HEK293 (cell line): ENCODE data around the gene PFAS.

ENCODE experiments used
- BCL11A ChIP-seq: fragments of 450-650 bp; formaldehyde crosslinking; IDR thresholded peaks from 2 replicates; pipeline ENCODE4 v1.5.1; 2016; ENCODE audit warnings: low read depth, missing biosample characterization, missing genetic modification characterization
- ELK4 ChIP-seq: IDR thresholded peaks from 2 replicates; pipeline ENCODE4 v1.6.1; 2011; ENCODE audit warnings: mild to moderate bottlenecking, low read depth, low read length, borderline replicate concordance
- GLI2 ChIP-seq: fragments of 450-650 bp; formaldehyde crosslinking; IDR thresholded peaks from 2 replicates; pipeline ENCODE4; 2017; ENCODE audit warnings: missing biosample characterization, missing genetic modification characterization, low read depth, borderline replicate concordance
- GLI4 ChIP-seq: fragments of 450-650 bp; formaldehyde crosslinking; IDR thresholded peaks from 2 replicates; pipeline ENCODE4 v1.5.1; 2016; ENCODE audit warnings: missing biosample characterization, missing genetic modification characterization
- KLF10 ChIP-seq: fragments of 450-650 bp; IDR thresholded peaks from 2 replicates; pipeline ENCODE4 v1.5.1; 2018; ENCODE audit warnings: missing biosample characterization, mild to moderate bottlenecking, missing genetic modification characterization
- KLF9 ChIP-seq: fragments of 450-650 bp; formaldehyde crosslinking; IDR thresholded peaks from 2 replicates; pipeline ENCODE4 v1.5.1; 2016; ENCODE audit warnings: missing biosample characterization, missing genetic modification characterization, low read depth
- OVOL3 ChIP-seq: fragments of 450-650 bp; formaldehyde crosslinking; IDR thresholded peaks from 2 replicates; pipeline ENCODE4 v1.5.1; 2016; ENCODE audit warnings: missing biosample characterization, missing genetic modification characterization
- PRDM4 ChIP-seq: fragments of 450-650 bp; formaldehyde crosslinking; IDR thresholded peaks from 2 replicates; pipeline ENCODE4 v1.5.1; 2017; ENCODE audit warnings: missing biosample characterization, missing genetic modification characterization
- SALL2 ChIP-seq: fragments of 450-650 bp; formaldehyde crosslinking; IDR thresholded peaks from 2 replicates; pipeline ENCODE4 v1.5.0; 2017; ENCODE audit warnings: missing biosample characterization, mild to moderate bottlenecking, missing genetic modification characterization, borderline replicate concordance
- YY2 ChIP-seq: fragments of 450-650 bp; formaldehyde crosslinking; IDR thresholded peaks from 2 replicates; pipeline ENCODE4 v1.5.1; 2016; ENCODE audit warnings: missing biosample characterization, missing genetic modification characterization
- ZBTB7A ChIP-seq: fragments of 450-650 bp; formaldehyde crosslinking; IDR thresholded peaks from 2 replicates; pipeline ENCODE4 v1.5.1; 2016; ENCODE audit warnings: low read depth, missing biosample characterization, missing genetic modification characterization
- ZNF10 ChIP-seq: fragments of 450-650 bp; formaldehyde crosslinking; IDR thresholded peaks from 2 replicates; pipeline ENCODE4 v1.5.1; 2017; ENCODE audit warnings: missing biosample characterization, missing genetic modification characterization
- ZNF114 ChIP-seq: fragments of 450-650 bp; formaldehyde crosslinking; IDR thresholded peaks from 2 replicates; pipeline ENCODE4 v1.5.0; 2017; ENCODE audit warnings: missing biosample characterization, missing genetic modification characterization
- ZNF157 ChIP-seq: fragments of 450-650 bp; formaldehyde crosslinking; IDR thresholded peaks from 2 replicates; pipeline ENCODE4 v1.5.1; 2016; ENCODE audit warnings: missing biosample characterization, missing genetic modification characterization
- ZNF211 ChIP-seq: fragments of 450-650 bp; formaldehyde crosslinking; IDR thresholded peaks from 2 replicates; pipeline ENCODE4 v1.5.1; 2016; ENCODE audit warnings: low read depth, missing biosample characterization, missing genetic modification characterization
- ZNF223 ChIP-seq: fragments of 450-650 bp; formaldehyde crosslinking; IDR thresholded peaks from 2 replicates; pipeline ENCODE4 v1.5.1; 2016; ENCODE audit warnings: missing biosample characterization, missing genetic modification characterization
- ZNF280C ChIP-seq: fragments of 450-650 bp; formaldehyde crosslinking; IDR thresholded peaks from 2 replicates; pipeline ENCODE4 v1.5.1; 2016; ENCODE audit warnings: missing biosample characterization, missing genetic modification characterization
- ZNF324 ChIP-seq: fragments of 450-650 bp; formaldehyde crosslinking; IDR thresholded peaks from 2 replicates; pipeline ENCODE4 v1.5.1; 2016; ENCODE audit warnings: missing biosample characterization, missing genetic modification characterization
- ZNF341 ChIP-seq: fragments of 450-650 bp; formaldehyde crosslinking; IDR thresholded peaks from 2 replicates; pipeline ENCODE4; 2016; ENCODE audit warnings: low read depth, missing biosample characterization, missing genetic modification characterization
- ZNF350 ChIP-seq: fragments of 450-650 bp; formaldehyde crosslinking; IDR thresholded peaks from 2 replicates; pipeline ENCODE4 v1.5.0; 2017; ENCODE audit warnings: missing biosample characterization, mild to moderate bottlenecking, missing genetic modification characterization
- ZNF404 ChIP-seq: fragments of 450-650 bp; formaldehyde crosslinking; IDR thresholded peaks from 2 replicates; pipeline ENCODE4 v1.5.1; 2017; ENCODE audit warnings: missing biosample characterization, missing genetic modification characterization
- ZNF426 ChIP-seq: fragments of 450-650 bp; formaldehyde crosslinking; IDR thresholded peaks from 2 replicates; pipeline ENCODE4 v1.5.1; 2017; ENCODE audit warnings: missing biosample characterization, missing genetic modification characterization, mild to moderate bottlenecking, inconsistent platforms, moderate library complexity
- ZNF433 ChIP-seq: fragments of 450-650 bp; formaldehyde crosslinking; IDR thresholded peaks from 2 replicates; pipeline ENCODE4 v1.5.1; 2016; ENCODE audit warnings: missing biosample characterization, missing genetic modification characterization, low read depth
- ZNF449 ChIP-seq: fragments of 450-650 bp; formaldehyde crosslinking; IDR thresholded peaks from 2 replicates; pipeline ENCODE4 v1.5.1; 2017; ENCODE audit warnings: missing biosample characterization, mild to moderate bottlenecking, missing genetic modification characterization, moderate library complexity
- ZNF501 ChIP-seq: fragments of 450-650 bp; formaldehyde crosslinking; IDR thresholded peaks from 2 replicates; pipeline ENCODE4 v1.5.1; 2016; ENCODE audit warnings: missing biosample characterization, missing genetic modification characterization
- ZNF548 ChIP-seq: fragments of 450-650 bp; formaldehyde crosslinking; IDR thresholded peaks from 2 replicates; pipeline ENCODE4 v1.5.1; 2016; ENCODE audit warnings: missing biosample characterization, missing genetic modification characterization
- ZNF561 ChIP-seq: fragments of 450-650 bp; IDR thresholded peaks from 2 replicates; pipeline ENCODE4 v1.5.1; 2018; ENCODE audit warnings: missing biosample characterization, missing genetic modification characterization, borderline replicate concordance
- ZNF585B ChIP-seq: fragments of 450-650 bp; formaldehyde crosslinking; IDR thresholded peaks from 2 replicates; pipeline ENCODE4 v1.5.1; 2016; ENCODE audit warnings: missing biosample characterization, missing genetic modification characterization
- ZNF623 ChIP-seq: fragments of 450-650 bp; formaldehyde crosslinking; IDR thresholded peaks from 2 replicates; pipeline ENCODE4 v1.5.1; 2016; ENCODE audit warnings: missing biosample characterization, missing genetic modification characterization
- ZNF624 ChIP-seq: fragments of 450-650 bp; formaldehyde crosslinking; IDR thresholded peaks from 2 replicates; pipeline ENCODE4 v1.5.1; 2017; ENCODE audit warnings: missing biosample characterization, missing genetic modification characterization
- ZNF626 ChIP-seq: fragments of 450-650 bp; sonication (Bioruptor Pico); formaldehyde crosslinking; IDR thresholded peaks from 2 replicates; pipeline ENCODE4 v1.5.1; 2018; ENCODE audit warnings: missing biosample characterization, missing genetic modification characterization, inconsistent platforms
- ZNF768 ChIP-seq: fragments of 450-650 bp; formaldehyde crosslinking; IDR thresholded peaks from 2 replicates; pipeline ENCODE4 v1.5.1; 2018; ENCODE audit warnings: missing biosample characterization, mild to moderate bottlenecking, missing genetic modification characterization
- ZNF776 ChIP-seq: fragments of 450-650 bp; formaldehyde crosslinking; IDR thresholded peaks from 2 replicates; pipeline ENCODE4 v1.5.0; 2017; ENCODE audit warnings: missing biosample characterization, missing genetic modification characterization, borderline replicate concordance
- ZSCAN23 ChIP-seq: fragments of 450-650 bp; formaldehyde crosslinking; IDR thresholded peaks from 2 replicates; pipeline ENCODE4 v1.5.1; 2016; ENCODE audit warnings: missing biosample characterization, missing genetic modification characterization

Gene PFAS

GRCh38 chr17:8220783-8221662 lies 28.1 kb upstream of the PFAS start (continued):
- TF ChIP-seq ZNF426 (tag by site-specific recombination), result no peak
- peak; percentile 33; the same call in 1 of the 2 replicates for TF ChIP-seq PRDM4 (tag by site-specific recombination)
- TF ChIP-seq ZNF501, result peak; percentile 37
- TF ChIP-seq ZBTB7A (tag by site-specific recombination), result peak; percentile 85; the same call in 1 of the 2 replicates
- peak; percentile 9; the same call in 1 of the 2 replicates for TF ChIP-seq ZNF623 (tag by site-specific recombination)
- TF ChIP-seq BCL11A (tag by site-specific recombination), result peak; percentile 71
- peak; percentile 54; the same call in 1 of the 2 replicates for TF ChIP-seq ZNF324 (tag by site-specific recombination)
- 0 out of 2 replicates have a peak, but pooled peaks have one; percentile 8 for TF ChIP-seq ZNF211 (tag by site-specific recombination)
- no peak for TF ChIP-seq ELK4
- no peak for TF ChIP-seq ZNF768 (tag by site-specific recombination)
- TF ChIP-seq KLF9, result peak; percentile 17; the same call in 1 of the 2 replicates
- TF ChIP-seq ZNF548, result no peak
- no peak for TF ChIP-seq ZNF585B (tag by site-specific recombination)
- TF ChIP-seq ZNF280C (tag by site-specific recombination), result no peak
- TF ChIP-seq ZNF350 (tag by site-specific recombination), result no peak
- TF ChIP-seq KLF10 (tag by site-specific recombination), result peak; percentile 72
- no peak for TF ChIP-seq ZNF776 (tag by site-specific recombination)
- TF ChIP-seq ZNF10 (tag by site-specific recombination), result no peak
- 0 out of 2 replicates have a peak, but pooled peaks have one; percentile 26 for TF ChIP-seq ZNF561
- peak; percentile 69 for TF ChIP-seq YY2
- no peak for TF ChIP-seq ZNF157 (tag by site-specific recombination)
- TF ChIP-seq ZNF433 (tag by site-specific recombination), result no peak
- peak; percentile 44 for TF ChIP-seq ZNF341
- TF ChIP-seq ZNF626 (tag by site-specific recombination), result no peak
- no peak for TF ChIP-seq ZNF404 (tag by site-specific recombination)
- peak; percentile 64; the same call in 1 of the 2 replicates for TF ChIP-seq ZNF449 (tag by site-specific recombination)
- TF ChIP-seq SALL2 (tag by site-specific recombination), result no peak
- peak; percentile 64; the same call in 1 of the 2 replicates for TF ChIP-seq ZSCAN23
- TF ChIP-seq GLI4 (tag by site-specific recombination), result peak; percentile 64; the same call in 1 of the 2 replicates
- no peak for TF ChIP-seq GLI2 (tag by site-specific recombination)
- TF ChIP-seq ZNF223 (tag by site-specific recombination), result no peak
- TF ChIP-seq ZNF114, result no peak
- TF ChIP-seq ZNF624, result no peak
- no peak for TF ChIP-seq OVOL3 (tag by site-specific recombination)
